ENCODE data around the gene NFYA.

Gene NFYA

GRCh38 chr6:41119508-41119907, 46.7 kb downstream of the NFYA start:
- Histone ChIP-seq H3K79me2 (ENCODE audit: control insufficient read depth, insufficient read depth, low read length, unreplicated experiment) (no peaks in the 10 kb centered on the region), H3K4me3 (ENCODE audit: low read depth, low read length) (no peak overlapping the region), H3K4me1 (ENCODE audit: control insufficient read depth, insufficient read depth, low read length, unreplicated experiment) (no peaks in the 10 kb centered on the region), H3K27ac (ENCODE audit: low read depth, low read length) (no peak overlapping the region), H3K27me3 (ENCODE audit: insufficient read depth, low read length) (no peaks in the 10 kb centered on the region), H3K36me3 (ENCODE audit: insufficient read depth, low read length) (no peaks in the 10 kb centered on the region), H2AFZ (ENCODE audit: low read length, unreplicated experiment) (no peak overlapping the region)

GRCh38 chr6:41120058-41120457, 47.3 kb downstream of the NFYA start:
- Histone ChIP-seq H3K27ac (ENCODE audit: low read depth, low read length) (no peak overlapping the region), H3K79me2 (ENCODE audit: control insufficient read depth, insufficient read depth, low read length, unreplicated experiment) (no peaks in the 10 kb centered on the region), H2AFZ (ENCODE audit: low read length, unreplicated experiment) (no peak overlapping the region), H3K36me3 (ENCODE audit: insufficient read depth, low read length) (no peaks in the 10 kb centered on the region), H3K4me3 (ENCODE audit: low read depth, low read length) (no peak overlapping the region), H3K27me3 (ENCODE audit: insufficient read depth, low read length) (no peaks in the 10 kb centered on the region), H3K4me1 (ENCODE audit: control insufficient read depth, insufficient read depth, low read length, unreplicated experiment) (no peaks in the 10 kb centered on the region)

- Histone ChIP-seq H3K4me1 (ENCODE audit: control insufficient read depth, insufficient read depth, low read length, unreplicated experiment) (no peaks in the 10 kb centered on the region), H3K36me3 (ENCODE audit: insufficient read depth, low read length) (no peaks in the 10 kb centered on the region), H2AFZ (ENCODE audit: low read length, unreplicated experiment) (no peak overlapping the region), H3K4me3 (ENCODE audit: low read depth, low read length) (no peak overlapping the region), H3K79me2 (ENCODE audit: control insufficient read depth, insufficient read depth, low read length, unreplicated experiment) (no peaks in the 10 kb centered on the region), H3K27ac (ENCODE audit: low read depth, low read length) (no peak overlapping the region), H3K27me3 (ENCODE audit: insufficient read depth, low read length) (no peaks in the 10 kb centered on the region)
These were observed 49.6 kb downstream of the NFYA start for GRCh38 chr6:41122373-41122772.

- Histone ChIP-seq H3K4me1 (ENCODE audit: control insufficient read depth, insufficient read depth, low read length, unreplicated experiment) (no peaks in the 10 kb centered on the region), H3K36me3 (ENCODE audit: insufficient read depth, low read length) (no peaks in the 10 kb centered on the region), H3K4me3 (ENCODE audit: low read depth, low read length) (no peak overlapping the region), H3K79me2 (ENCODE audit: control insufficient read depth, insufficient read depth, low read length, unreplicated experiment) (no peaks in the 10 kb centered on the region), H3K27me3 (ENCODE audit: insufficient read depth, low read length) (no peaks in the 10 kb centered on the region), H3K27ac (ENCODE audit: low read depth, low read length) (no peak overlapping the region), H2AFZ (ENCODE audit: low read length, unreplicated experiment) (no peak overlapping the region)
These were observed 50.1 kb downstream of the NFYA start for GRCh38 chr6:41122918-41123317.

- Histone ChIP-seq H3K4me1 (ENCODE audit: control insufficient read depth, insufficient read depth, low read length, unreplicated experiment) (no peaks in the 10 kb centered on the region), H3K4me3 (ENCODE audit: low read depth, low read length) (no peak overlapping the region), H3K36me3 (ENCODE audit: insufficient read depth, low read length) (no peaks in the 10 kb centered on the region), H3K79me2 (ENCODE audit: control insufficient read depth, insufficient read depth, low read length, unreplicated experiment) (no peaks in the 10 kb centered on the region), H2AFZ (ENCODE audit: low read length, unreplicated experiment) (no peak overlapping the region), H3K27ac (ENCODE audit: low read depth, low read length) (no peak overlapping the region), H3K27me3 (ENCODE audit: insufficient read depth, low read length) (no peaks in the 10 kb centered on the region)
These were observed 52.5 kb downstream of the NFYA start for GRCh38 chr6:41125282-41125681.

- Histone ChIP-seq H3K27ac (ENCODE audit: low read depth, low read length) (no peak overlapping the region), H3K79me2 (ENCODE audit: control insufficient read depth, insufficient read depth, low read length, unreplicated experiment) (no peaks in the 10 kb centered on the region), H3K27me3 (ENCODE audit: insufficient read depth, low read length) (no peaks in the 10 kb centered on the region), H2AFZ (ENCODE audit: low read length, unreplicated experiment) (no peak overlapping the region), H3K4me3 (ENCODE audit: low read depth, low read length) (no peak overlapping the region), H3K36me3 (ENCODE audit: insufficient read depth, low read length) (no peaks in the 10 kb centered on the region), H3K4me1 (ENCODE audit: control insufficient read depth, insufficient read depth, low read length, unreplicated experiment) (no peaks in the 10 kb centered on the region)
These were observed 59.5 kb downstream of the NFYA start for GRCh38 chr6:41132254-41132653.

GRCh38 chr6:41135062-41135832, 62.5 kb downstream of the NFYA start:
- Histone ChIP-seq H3K4me3 (ENCODE audit: low read depth, low read length) (no peak overlapping the region), H3K27ac (ENCODE audit: low read depth, low read length) (no peak overlapping the region), H3K27me3 (ENCODE audit: insufficient read depth, low read length) (no peaks in the 10 kb centered on the region), H2AFZ (ENCODE audit: low read length, unreplicated experiment) (no peak overlapping the region), H3K4me1 (ENCODE audit: control insufficient read depth, insufficient read depth, low read length, unreplicated experiment) (no peaks in the 10 kb centered on the region), H3K36me3 (ENCODE audit: insufficient read depth, low read length) (no peaks in the 10 kb centered on the region), H3K79me2 (ENCODE audit: control insufficient read depth, insufficient read depth, low read length, unreplicated experiment) (no peaks in the 10 kb centered on the region)

- H3K36me3 ChIP-seq (ENCODE audit: insufficient read depth, low read length): no peaks in the 10 kb centered on the region
- no peak overlapping the region for H3K4me3 ChIP-seq (ENCODE audit: low read depth, low read length)
- H3K79me2 ChIP-seq (ENCODE audit: control insufficient read depth, insufficient read depth, low read length, unreplicated experiment): no peaks in the 10 kb centered on the region
- no peak overlapping the region for H2AFZ ChIP-seq (ENCODE audit: low read length, unreplicated experiment)
- H3K27me3 ChIP-seq (ENCODE audit: insufficient read depth, low read length): no peaks in the 10 kb centered on the region
- H3K4me1 ChIP-seq (ENCODE audit: control insufficient read depth, insufficient read depth, low read length, unreplicated experiment): no peaks in the 10 kb centered on the region
- no peak overlapping the region for H3K27ac ChIP-seq (ENCODE audit: low read depth, low read length)
These were observed 64.1 kb downstream of the NFYA start for GRCh38 chr6:41136911-41137310.

GRCh38 chr6:41147917-41148316, 75.1 kb downstream of the NFYA start:
- Histone ChIP-seq H3K27ac (ENCODE audit: low read depth, low read length) (no peak overlapping the region), H3K4me1 (ENCODE audit: control insufficient read depth, insufficient read depth, low read length, unreplicated experiment) (no peaks in the 10 kb centered on the region), H3K36me3 (ENCODE audit: insufficient read depth, low read length) (no peaks in the 10 kb centered on the region), H3K4me3 (ENCODE audit: low read depth, low read length) (no peak overlapping the region), H3K27me3 (ENCODE audit: insufficient read depth, low read length) (no peaks in the 10 kb centered on the region), H2AFZ (ENCODE audit: low read length, unreplicated experiment) (no peak overlapping the region), H3K79me2 (ENCODE audit: control insufficient read depth, insufficient read depth, low read length, unreplicated experiment) (no peaks in the 10 kb centered on the region)
